Transverse colon (tissue), 4 donors: ENCODE results near the gene BDKRB1.

Experiments used
- EP300 ChIP-seq: sonication (generic); formaldehyde crosslinking; IDR thresholded peaks from one replicate; pipeline ENCODE4 v1.6.1; 2017; ENCODE audit warnings: antibody characterized with exemption, low read depth
- POLR2A ChIP-seq: fragments of 450-650 bp; IDR thresholded peaks from one replicate; pipeline ENCODE4 v1.6.1; 2016; ENCODE audit warnings: antibody characterized with exemption, mild to moderate bottlenecking, moderate library complexity
- POLR2AphosphoS5 ChIP-seq, 3 donors: sonication (generic); formaldehyde crosslinking; IDR thresholded peaks; one replicate each; pipeline ENCODE4 v1.6.1; 2016; ENCODE audit warnings: antibody characterized with exemption in 3 of 3
- TF ChIP-seq, protein P1 (sequence below), 5 experiments: fragments of 200-600 bp in 3 of 5; fragments of 450-650 bp in 2 of 5; sonication (generic) in 3 of 5; IDR thresholded peaks; 1 replicate in 2 of 5; 2 replicates in 3 of 5; pipeline ENCODE4 v1.5.1; 2016 to 2017; ENCODE audit warnings: antibody characterized with exemption in 5 of 5, inconsistent platforms in 3 of 5, mild to moderate bottlenecking in 2 of 5, moderate library complexity in 1 of 5

DNA sequence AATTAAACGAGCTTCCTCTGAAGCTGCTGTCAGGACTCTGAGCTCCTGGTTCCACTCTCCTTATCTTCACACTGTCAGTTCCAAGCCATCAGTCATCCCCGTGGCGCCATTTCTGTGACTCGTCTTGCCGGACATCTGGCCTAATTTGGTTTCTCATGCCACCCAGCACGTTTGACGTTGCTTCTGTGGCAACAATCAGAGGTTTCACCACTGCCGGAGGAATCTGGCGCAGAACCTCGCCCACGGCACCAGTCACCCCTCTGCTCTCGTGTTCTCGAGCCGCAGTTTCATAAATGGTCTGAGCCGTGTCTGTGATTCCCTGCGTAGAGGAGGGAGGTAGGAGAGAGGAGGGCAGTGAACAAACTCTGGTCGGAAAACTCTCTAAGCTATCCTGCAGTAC is 29.7 kb downstream of the BDKRB1 start:
- no peak for TF ChIP-seq POLR2A
- TF ChIP-seq, protein P1, sequence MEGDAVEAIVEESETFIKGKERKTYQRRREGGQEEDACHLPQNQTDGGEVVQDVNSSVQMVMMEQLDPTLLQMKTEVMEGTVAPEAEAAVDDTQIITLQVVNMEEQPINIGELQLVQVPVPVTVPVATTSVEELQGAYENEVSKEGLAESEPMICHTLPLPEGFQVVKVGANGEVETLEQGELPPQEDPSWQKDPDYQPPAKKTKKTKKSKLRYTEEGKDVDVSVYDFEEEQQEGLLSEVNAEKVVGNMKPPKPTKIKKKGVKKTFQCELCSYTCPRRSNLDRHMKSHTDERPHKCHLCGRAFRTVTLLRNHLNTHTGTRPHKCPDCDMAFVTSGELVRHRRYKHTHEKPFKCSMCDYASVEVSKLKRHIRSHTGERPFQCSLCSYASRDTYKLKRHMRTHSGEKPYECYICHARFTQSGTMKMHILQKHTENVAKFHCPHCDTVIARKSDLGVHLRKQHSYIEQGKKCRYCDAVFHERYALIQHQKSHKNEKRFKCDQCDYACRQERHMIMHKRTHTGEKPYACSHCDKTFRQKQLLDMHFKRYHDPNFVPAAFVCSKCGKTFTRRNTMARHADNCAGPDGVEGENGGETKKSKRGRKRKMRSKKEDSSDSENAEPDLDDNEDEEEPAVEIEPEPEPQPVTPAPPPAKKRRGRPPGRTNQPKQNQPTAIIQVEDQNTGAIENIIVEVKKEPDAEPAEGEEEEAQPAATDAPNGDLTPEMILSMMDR (IDR thresholded peaks at IDR 0.05), result no peak
- peak; percentile 39 to 68 (median 41) for TF ChIP-seq POLR2AphosphoS5 (IDR thresholded peaks at IDR 0.05)
- TF ChIP-seq EP300, result peak; percentile 42
